KOPT-K1 (cell line): ENCODE data around the gene MMD.
A peak's percentile ranks its signal among the peaks of the same experiment; 100 is the strongest.
"Not testable (repeated sequence)": the region's sequence is repeated elsewhere in the genome, so short reads cannot be mapped to it uniquely, and the experiment has no call there.

Experiments used
- H3K27ac ChIP-seq: fragments of 200-600 bp; sonication (generic); 2 replicates; pipeline ENCODE4 v1.5.1; 2016; ENCODE audit warnings: antibody characterized with exemption, mild to moderate bottlenecking, low read depth, low read length; ENCODE audit not compliant: poor library complexity, severe bottlenecking
- H3K36me3 ChIP-seq: fragments of 200-600 bp; sonication (generic); 2 replicates; pipeline ENCODE4 v1.5.1; 2017; ENCODE audit warnings: antibody characterized with exemption, mild to moderate bottlenecking, low read length, moderate library complexity; ENCODE audit not compliant: insufficient read depth
- H3K9me3 ChIP-seq: fragments of 200-600 bp; sonication (generic); 2 replicates; pipeline ENCODE4 v1.5.1; 2017; ENCODE audit warnings: antibody characterized with exemption, low read length, mild to moderate bottlenecking; ENCODE audit not compliant: insufficient read depth, poor library complexity, severe bottlenecking

MMD gene

DNA sequence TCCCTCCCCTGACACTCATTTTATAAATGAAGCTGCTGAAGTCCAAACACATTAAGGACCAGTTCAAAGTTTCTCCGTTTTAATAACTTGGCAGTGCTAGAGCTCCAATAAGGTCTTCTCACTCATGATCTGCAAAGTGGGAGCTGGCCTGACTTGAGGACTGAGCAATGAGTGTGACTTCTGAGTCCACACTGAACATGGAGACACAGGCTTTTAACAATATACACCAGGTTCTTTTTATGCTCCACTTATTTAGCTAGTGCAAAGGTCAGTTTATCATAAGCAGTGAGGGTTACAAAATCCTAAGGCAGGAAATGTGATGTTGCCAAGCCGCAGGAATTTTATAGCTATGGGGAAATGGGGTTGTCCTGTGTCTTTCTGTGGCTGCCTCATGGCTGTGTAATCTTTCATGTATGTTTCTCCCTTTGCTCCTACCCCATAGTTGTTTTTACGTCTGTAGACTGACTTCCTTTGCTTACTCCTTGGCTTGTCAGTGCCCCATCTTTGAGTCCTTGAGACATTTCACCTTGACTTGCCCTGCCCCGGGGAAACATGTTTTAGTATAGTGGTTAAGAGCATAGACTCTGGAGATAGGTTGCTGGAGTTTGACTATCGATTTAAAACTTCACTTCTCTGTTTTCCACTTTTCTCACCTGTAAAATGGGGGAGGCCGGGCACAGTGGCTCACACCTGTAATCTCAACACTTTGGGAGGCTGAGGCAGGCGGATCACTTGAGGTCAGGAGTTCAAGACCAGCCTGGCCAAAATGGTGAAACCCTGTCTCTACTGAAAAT, 12.2 kb upstream of the MMD start:
- Histone ChIP-seq H3K27ac (no peak overlapping the region), H3K9me3 (no peaks in the 10 kb centered on the region), H3K36me3 (no peaks in the 10 kb centered on the region)

DNA sequence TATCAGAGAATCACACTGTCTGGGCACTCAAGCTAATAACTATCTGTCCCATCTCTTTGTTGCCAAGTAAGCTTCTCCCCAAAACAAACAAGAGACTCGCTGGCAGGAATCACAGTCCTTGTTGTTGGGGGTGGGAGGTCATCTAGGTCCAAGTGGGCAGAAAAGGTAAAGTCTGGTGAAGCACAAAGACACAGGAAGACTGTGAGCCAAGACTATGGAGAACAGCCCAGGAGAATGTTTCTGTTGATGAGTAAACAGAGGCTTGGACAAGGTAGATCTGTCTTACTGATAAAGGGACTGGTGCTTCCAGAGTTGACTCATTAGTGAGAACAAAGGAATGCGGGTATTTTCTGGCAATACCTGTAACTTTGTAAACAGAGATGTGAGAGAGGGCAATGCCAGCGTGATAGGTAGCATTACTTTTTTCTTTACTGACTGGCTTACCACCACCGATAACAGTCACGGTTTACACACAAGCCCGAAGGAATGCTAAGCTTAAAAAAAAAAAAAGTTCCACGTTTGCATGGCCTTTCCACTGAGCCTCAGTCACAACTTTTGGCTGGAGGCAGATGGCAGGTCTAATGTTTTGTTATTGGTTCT, 11.5 kb upstream of the MMD start:
- Histone ChIP-seq H3K36me3 (no peaks in the 10 kb centered on the region), H3K9me3 (no peaks in the 10 kb centered on the region), H3K27ac (no peak overlapping the region)

DNA sequence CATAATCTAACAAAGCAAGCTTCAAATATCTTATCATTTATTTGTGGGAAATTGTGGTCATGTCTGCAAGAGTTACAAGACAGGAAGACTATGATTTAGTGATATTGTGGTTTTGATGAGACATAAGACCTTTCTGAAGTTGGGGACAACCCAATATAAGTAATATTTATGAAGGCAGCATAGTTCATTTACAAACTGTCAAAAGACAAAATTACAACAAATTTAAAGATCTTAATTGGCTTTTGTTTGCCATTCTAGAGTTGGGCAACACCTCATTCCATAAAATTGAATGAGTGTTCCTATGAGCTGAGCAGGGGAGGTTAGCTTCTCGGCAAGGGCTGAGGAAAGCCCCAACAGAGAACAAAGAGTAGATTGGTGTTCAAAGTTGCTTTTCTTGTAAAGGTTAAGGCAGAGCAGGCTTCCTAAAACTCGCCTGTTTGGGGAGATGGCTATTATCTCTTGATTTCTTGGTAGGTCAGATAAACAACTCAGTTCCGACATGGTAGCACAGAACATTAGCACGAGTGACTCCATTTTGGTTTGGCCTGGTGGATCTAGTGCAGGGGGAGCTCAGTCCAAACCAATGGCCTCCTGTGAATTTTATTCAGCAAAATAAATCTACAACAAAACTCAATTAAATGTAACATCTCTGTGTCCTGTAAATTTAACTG, 10.9 kb upstream of the MMD start:
- Histone ChIP-seq H3K36me3 (no peaks in the 10 kb centered on the region), H3K9me3 (no peaks in the 10 kb centered on the region), H3K27ac (no peak overlapping the region)

DNA sequence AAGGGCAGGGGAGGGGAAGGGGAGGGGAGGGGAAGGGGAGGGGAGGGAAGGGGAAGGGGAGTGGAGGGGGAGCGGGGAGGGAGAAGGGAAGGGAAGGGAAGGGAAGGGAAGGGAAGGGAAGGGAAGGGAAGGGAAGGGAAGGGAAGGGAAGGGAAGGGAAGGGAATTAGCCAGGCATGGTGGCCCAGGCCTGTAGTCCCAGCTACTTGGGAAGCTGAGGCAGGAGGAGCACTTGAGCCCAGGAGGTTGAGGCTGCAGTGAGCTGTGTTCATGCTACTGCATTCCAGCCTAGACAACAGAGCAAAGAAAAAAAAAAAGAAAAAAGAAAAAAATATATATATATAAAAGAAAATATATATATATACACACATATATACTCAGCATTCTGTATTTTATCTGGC, 10.3 kb upstream of the MMD start:
- not testable (repeated sequence) for H3K9me3 ChIP-seq, H3K27ac ChIP-seq, H3K36me3 ChIP-seq

DNA sequence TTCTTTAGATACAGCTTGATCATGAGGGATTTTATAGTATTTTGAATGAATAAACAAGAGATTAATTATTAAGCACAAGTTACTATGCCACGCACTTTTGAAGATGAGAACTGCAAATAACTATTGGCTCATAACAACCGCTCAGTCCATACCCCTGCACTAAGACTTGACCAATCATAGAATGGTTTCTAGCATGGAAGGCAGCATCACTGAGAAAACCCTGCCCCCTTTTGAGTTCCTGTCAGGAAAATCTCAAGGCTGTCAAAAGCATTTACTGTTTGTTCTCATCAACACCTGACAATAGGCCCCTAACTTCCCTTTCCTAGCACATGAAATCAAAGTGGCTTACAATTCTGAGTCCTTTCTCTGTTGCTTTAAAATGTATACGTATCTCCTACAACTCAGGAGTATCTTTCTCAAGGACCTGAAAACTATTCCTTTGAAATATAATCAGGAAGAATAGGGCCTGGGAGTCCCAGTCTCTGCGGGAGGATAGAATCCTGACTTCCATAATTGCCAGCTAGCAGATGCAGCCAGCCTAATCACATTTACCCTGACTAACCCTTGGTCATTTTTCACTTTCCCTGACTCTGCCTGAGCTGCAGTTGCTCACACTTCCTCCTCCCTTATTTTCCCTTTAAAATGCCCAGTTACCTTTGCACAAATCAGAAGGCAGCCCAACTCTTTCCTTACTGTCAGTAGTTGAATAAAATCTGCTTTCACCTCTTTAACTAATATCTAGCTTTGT, 9.1 kb upstream of the MMD start:
- H3K27ac ChIP-seq = no peak overlapping the region
- H3K36me3 ChIP-seq = no peaks in the 10 kb centered on the region
- H3K9me3 ChIP-seq = no peaks in the 10 kb centered on the region

DNA sequence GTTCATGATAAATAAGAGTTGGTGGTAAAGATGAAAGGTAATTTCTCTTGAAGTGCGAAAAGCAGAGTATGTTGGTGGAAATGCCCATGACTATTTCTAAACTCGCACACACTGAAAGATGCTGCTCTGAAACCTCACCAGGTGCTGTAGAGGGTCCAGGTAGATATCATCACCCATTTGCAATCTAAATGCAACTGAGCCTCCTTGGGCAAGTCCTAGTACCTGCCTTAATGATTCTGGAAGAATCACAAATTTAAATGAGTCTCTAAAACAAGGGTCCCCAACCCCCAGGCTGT, 5.9 kb upstream of the MMD start:
- Histone ChIP-seq H3K36me3 (no peaks in the 10 kb centered on the region), H3K27ac (no peak overlapping the region), H3K9me3 (no peaks in the 10 kb centered on the region)

DNA sequence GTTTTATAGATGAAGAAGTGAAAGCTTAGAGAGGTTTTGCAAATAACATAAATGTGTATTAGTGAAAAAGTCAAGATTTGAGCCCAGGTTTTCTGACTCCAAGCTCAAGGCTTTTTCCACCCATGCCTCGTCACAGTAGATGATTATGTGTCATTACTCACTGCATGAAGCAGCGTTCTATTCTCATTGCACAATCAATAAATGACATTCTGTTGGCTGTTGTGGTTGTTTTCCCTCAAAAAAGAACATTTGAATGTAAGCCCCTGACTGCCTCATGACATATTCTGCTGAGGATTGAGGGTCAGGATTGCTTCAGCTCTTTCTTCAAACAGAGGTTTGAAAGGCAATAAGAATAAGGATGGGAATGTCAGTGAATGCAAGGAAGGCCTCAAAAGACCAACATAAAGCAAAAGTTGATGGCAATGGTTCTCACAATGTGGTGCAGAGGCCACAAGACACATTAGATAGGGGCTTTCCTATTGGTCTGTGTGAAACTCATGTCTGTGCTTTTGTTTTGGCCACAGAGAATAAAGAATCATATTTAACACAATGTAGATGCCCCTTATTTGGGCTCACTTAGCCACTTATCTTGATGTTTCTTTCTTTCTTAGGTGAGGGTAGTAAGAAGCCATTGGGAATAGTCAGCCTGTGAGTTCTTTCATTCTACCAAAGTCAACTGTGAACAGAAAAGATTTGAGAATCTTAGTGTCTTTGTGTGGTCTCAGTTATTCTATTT, 5.4 kb upstream of the MMD start:
- H3K9me3 ChIP-seq = no peaks in the 10 kb centered on the region
- no peak overlapping the region for H3K27ac ChIP-seq
- no peaks in the 10 kb centered on the region for H3K36me3 ChIP-seq

DNA sequence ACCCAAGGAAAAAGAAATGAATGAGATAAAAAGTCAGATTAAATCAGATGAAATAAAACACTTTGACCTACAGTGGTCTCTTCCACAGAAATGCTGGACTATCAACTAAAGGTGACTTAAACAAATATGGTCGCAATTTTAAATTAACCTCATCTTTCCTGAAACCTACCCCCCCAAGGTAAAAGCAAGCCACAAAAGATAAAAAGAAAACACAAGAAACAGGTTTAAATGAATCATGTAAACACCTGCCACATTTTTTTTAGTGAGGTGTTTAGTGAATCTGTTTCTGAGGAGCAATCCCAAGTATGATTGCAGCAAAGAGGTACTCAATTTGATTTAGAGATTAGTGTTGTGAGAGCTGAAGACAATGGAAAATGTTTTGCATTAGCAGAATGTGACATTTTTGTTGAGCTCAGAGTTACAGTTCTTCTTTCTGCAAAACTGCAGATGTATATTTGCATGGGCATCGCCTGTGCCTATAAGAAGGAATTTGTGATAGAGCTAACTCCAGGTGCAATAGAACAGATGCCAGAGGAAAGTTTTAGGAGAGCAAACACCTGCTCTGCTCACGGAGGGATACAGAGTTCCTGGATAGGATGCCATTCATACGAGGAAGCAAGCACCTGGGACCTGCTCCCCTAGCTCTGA, 3.4 kb upstream of the MMD start:
- no peaks in the 10 kb centered on the region for H3K36me3 ChIP-seq
- H3K9me3 ChIP-seq = no peaks in the 10 kb centered on the region
- H3K27ac ChIP-seq = no peak overlapping the region

DNA sequence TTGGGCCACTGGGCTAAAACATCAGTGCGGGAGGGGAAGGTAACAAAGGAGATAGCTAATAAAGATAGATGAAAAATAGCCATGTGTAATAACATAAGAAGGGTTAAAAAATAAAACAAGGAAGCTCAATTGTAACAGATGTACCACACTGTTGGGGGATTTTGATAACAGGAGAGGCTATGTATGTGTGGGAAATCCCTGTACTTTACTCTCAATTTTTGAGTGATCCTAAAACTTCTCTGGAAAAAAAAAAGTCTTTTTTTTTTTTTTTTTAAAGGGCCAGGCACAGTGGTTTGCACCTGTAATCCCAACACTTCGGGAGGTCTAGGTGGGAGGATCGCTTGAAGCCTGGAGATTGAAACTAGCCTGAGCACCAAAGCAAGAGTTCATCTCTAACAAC, 1.9 kb upstream of the MMD start:
- no peaks in the 10 kb centered on the region for H3K9me3 ChIP-seq
- H3K36me3 ChIP-seq = peaks cover 9% of the 10 kb centered on the region
- H3K27ac ChIP-seq = no peak overlapping the region

DNA sequence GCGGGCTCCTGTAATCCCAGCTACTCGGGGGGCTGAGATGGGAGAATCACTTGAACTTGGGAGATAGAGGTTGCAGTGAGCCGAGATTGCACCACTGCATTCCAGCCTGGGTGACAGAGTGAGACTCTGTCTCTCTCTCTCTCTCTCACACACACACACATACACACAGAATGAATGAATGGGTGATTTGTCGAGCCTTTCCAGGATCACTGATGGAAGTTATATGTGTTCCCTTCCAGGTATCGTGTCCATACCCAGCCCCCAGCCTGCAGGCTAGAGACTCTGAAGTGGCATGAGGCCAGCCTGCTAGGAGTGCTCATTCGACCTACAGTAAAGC, 1.2 kb upstream of the MMD start:
- not testable (repeated sequence) for H3K27ac ChIP-seq, H3K9me3 ChIP-seq
- H3K36me3 ChIP-seq = peaks cover 14% of the 10 kb centered on the region

DNA sequence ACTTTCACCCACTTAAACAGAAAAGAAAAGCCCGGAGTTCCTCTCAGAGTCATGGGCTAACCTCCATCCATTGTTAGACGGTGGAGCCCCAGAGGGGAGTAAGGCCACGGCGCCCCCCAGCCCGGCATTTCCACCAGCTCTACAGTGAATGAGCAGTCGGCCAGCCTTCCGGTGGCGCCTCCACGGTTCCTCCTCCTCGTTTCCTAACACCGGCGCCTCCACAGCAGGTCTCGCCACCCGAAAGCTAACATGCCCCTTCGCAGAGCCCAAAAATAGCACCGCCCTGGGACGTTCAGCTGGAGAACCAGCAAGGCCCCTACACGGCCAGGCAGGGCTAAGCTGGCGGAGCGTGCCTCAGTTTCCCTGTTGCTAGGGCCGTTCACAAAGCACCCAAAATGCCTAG, 858 bp downstream of the MMD start:
- peak overlapping the region; percentile 99 for H3K27ac ChIP-seq
- no peaks in the 10 kb centered on the region for H3K9me3 ChIP-seq
- peaks cover 29% of the 10 kb centered on the region for H3K36me3 ChIP-seq

DNA sequence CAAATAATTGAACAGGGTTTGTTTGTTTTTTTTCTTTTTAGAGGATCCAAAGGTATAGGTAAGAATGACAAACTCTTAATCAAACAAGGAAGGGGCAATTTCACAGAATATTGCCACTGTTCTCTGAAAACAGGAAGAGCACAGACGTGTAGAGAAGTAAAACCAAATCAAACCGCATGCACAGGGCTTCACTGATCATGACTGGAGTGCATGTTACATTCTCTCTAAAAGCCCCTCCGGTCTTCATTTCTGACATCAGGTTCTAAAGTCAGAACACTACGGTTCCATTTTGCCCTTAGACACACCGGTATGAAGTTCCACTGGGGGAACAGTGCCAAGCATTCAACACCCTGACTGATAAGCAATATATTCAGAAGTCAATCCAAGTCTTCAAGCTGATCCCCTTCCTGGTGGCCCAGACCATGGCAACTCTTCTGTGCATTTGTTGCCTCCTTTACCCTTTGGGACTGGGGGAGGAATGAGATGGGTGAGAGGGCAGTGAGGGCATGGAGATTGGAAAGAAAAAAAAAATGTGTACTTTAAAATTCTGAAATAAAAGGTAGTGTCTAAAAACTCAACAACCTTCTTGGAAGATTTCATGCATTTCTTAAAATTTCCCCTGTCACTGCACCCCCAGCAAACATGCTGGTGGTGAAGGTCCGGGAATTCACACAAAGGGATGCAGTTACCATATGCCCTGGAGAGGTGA, 1.4 kb downstream of the MMD start:
- no peaks in the 10 kb centered on the region for H3K9me3 ChIP-seq
- H3K36me3 ChIP-seq = peaks cover 29% of the 10 kb centered on the region
- H3K27ac ChIP-seq = peak overlapping the region; percentile 99

DNA sequence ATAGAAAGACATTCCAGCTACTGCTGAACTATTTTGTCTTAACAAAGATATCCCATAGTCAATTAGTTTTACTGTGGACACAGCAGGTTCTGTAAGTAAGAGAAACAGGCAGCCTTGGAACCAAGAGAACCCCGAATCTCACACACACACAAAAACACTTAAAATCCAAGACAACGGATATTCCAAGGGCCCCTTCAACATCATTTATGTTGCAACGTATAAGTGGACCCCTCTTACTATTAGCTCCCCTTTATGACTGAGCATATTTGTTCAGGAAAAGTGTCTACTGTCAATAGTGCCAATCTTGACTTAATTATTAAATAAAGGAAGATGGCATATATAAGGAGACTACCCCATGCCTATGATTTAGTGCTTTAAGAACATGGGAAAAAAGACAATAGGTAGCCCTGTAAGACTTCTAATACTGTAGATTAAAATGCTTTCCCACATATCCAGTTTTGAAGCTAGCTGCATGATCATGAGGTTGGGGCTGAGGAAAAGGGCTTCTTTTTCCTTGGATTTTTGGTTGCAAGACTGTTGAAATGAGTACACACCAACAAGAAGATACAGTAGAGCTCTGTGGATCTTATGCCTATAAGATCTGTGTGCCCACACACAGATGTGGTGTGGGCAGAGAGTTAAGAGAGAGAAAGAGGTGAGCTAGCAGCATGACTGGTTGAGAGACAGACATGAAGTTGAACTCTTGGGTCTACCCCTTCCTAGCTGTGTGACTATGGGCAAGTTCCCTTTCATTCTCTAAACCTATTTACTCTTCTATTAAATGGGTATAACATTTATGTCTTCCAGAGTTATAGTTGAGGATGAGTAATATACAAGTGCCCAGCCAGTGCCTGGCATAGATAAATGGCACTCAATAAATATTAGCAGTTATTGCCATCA, 3.0 kb downstream of the MMD start:
- Histone ChIP-seq H3K9me3 (no peaks in the 10 kb centered on the region), H3K36me3 (peaks cover 36% of the 10 kb centered on the region), H3K27ac (peak overlapping the region; percentile 99)
